Fibroblast of mammary gland (primary cell): Measurements from ENCODE around the gene NHSL1.
A peak's percentile ranks its signal among the peaks of the same experiment; 100 is the strongest.

Experiments used
- DNase-seq: peaks from one replicate; pipeline ENCODE4 v3.0.0-alpha.2; 2010; ENCODE audit warnings: low read depth
- H3K4me3 ChIP-seq: 2 replicates; pipeline ENCODE4 v1.5.1; 2011; ENCODE audit warnings: low read depth, mild to moderate bottlenecking, low read length, moderate library complexity; ENCODE audit not compliant: control insufficient read depth
- CTCF ChIP-seq: conservative IDR thresholded peaks from 2 replicates; pipeline ENCODE4 v1.5.1; 2011; ENCODE audit warnings: low read depth, low read length, inconsistent platforms; ENCODE audit not compliant: control insufficient read depth, insufficient read depth

The NHSL1 gene

GRCh38 chr6:138540468-138540867, 41.2 kb upstream of the NHSL1 start:
- no peak for TF ChIP-seq CTCF
- H3K4me3 ChIP-seq, result no peak overlapping the region
- DNase-seq, result peak; percentile 79

GRCh38 chr6:138539876-138540275, 40.6 kb upstream of the NHSL1 start:
- no peak for DNase-seq
- TF ChIP-seq CTCF, result no peak
- no peak overlapping the region for H3K4me3 ChIP-seq

- no peak for TF ChIP-seq CTCF
- peak; percentile 54 for DNase-seq
These were observed 39.2 kb upstream of the NHSL1 start for GRCh38 chr6:138538390-138539031.

GRCh38 chr6:138537106-138537505, 37.8 kb upstream of the NHSL1 start:
- H3K4me3 ChIP-seq, result no peak overlapping the region
- TF ChIP-seq CTCF, result no peak
- peak; percentile 61 for DNase-seq

More at GRCh38 chr6:138538390-138539031, 39.2 kb upstream of the NHSL1 start:
- no peak overlapping the region for H3K4me3 ChIP-seq

GRCh38 chr6:138535728-138536455, 36.6 kb upstream of the NHSL1 start:
- no peak for DNase-seq
- no peak overlapping the region for H3K4me3 ChIP-seq
- TF ChIP-seq CTCF, result no peak

GRCh38 chr6:138533667-138534066, 34.4 kb upstream of the NHSL1 start:
- DNase-seq, result no peak
- no peak for TF ChIP-seq CTCF

GRCh38 chr6:138531387-138531786, 32.1 kb upstream of the NHSL1 start:
- no peak for DNase-seq
- TF ChIP-seq CTCF, result no peak
- no peak overlapping the region for H3K4me3 ChIP-seq

More at GRCh38 chr6:138533667-138534066, 34.4 kb upstream of the NHSL1 start:
- H3K4me3 ChIP-seq, result no peak overlapping the region
